HG02798 (cell line): ENCODE measurements around the gene RUSF1.
"Not testable (repeated sequence)": the region's sequence is repeated elsewhere in the genome, so short reads cannot be mapped to it uniquely, and the experiment has no call there.

Source experiments
- ATAC-seq: cut with Tn5 transposase; IDR thresholded peaks from one replicate; pipeline ENCODE4 v1.9.1; 2021; ENCODE audit warnings: mild to moderate bottlenecking; ENCODE audit not compliant: unreplicated experiment, poor library complexity

Gene RUSF1

GRCh38 chr16:31488468-31489297, 19.5 kb downstream of the RUSF1 start:
- ATAC-seq, result no peak

- ATAC-seq, result peak; percentile 81
Observed at GRCh38 chr16:31487720-31488467, 20.3 kb downstream of the RUSF1 start.

- no peak for ATAC-seq
Observed at GRCh38 chr16:31487071-31487719, 21.0 kb downstream of the RUSF1 start.

- ATAC-seq, result no peak
Observed at GRCh38 chr16:31486045-31486444, 22.1 kb downstream of the RUSF1 start.

GRCh38 chr16:31485571-31485970, 22.6 kb downstream of the RUSF1 start:
- ATAC-seq, result no peak

- no peak for ATAC-seq
Observed at GRCh38 chr16:31484491-31485171, 23.6 kb downstream of the RUSF1 start.

GRCh38 chr16:31484048-31484447, 24.1 kb downstream of the RUSF1 start:
- not testable (repeated sequence) for ATAC-seq

GRCh38 chr16:31483081-31483480, 25.1 kb downstream of the RUSF1 start, which contains the start of gene SLC5A2:
SLC5A2 (plus strand) TSS chr16:31483123; CDS start chr16:31483137, 14 bp downstream.
- ATAC-seq, result no peak

- no peak for ATAC-seq
Observed at GRCh38 chr16:31480851-31481536, 27.2 kb downstream of the RUSF1 start.

- ATAC-seq, result no peak
Observed at GRCh38 chr16:31479751-31480150, 28.4 kb downstream of the RUSF1 start.

GRCh38 chr16:31478956-31479355, 29.2 kb downstream of the RUSF1 start:
- no peak for ATAC-seq

- no peak for ATAC-seq
Observed at GRCh38 chr16:31477220-31478216, 30.7 kb downstream of the RUSF1 start.

GRCh38 chr16:31476303-31477219, 31.6 kb downstream of the RUSF1 start:
- peak; percentile 60 for ATAC-seq

GRCh38 chr16:31475946-31476302, 32.3 kb downstream of the RUSF1 start:
- ATAC-seq, result no peak

- ATAC-seq, result no peak
Observed at GRCh38 chr16:31474773-31475738, 33.1 kb downstream of the RUSF1 start.

- ATAC-seq, result no peak
Observed at GRCh38 chr16:31474173-31474714, 33.9 kb downstream of the RUSF1 start.
